GM15510 (cell line): ENCODE measurements around the gene CCNI2.

Experiments
- POLR2A ChIP-seq: IDR thresholded peaks from 3 replicates; pipeline ENCODE4 v1.6.1; 2011; ENCODE audit warnings: borderline replicate concordance; ENCODE audit not compliant: insufficient read length; ENCODE audit errors: extremely low read depth

CCNI2 gene

DNA sequence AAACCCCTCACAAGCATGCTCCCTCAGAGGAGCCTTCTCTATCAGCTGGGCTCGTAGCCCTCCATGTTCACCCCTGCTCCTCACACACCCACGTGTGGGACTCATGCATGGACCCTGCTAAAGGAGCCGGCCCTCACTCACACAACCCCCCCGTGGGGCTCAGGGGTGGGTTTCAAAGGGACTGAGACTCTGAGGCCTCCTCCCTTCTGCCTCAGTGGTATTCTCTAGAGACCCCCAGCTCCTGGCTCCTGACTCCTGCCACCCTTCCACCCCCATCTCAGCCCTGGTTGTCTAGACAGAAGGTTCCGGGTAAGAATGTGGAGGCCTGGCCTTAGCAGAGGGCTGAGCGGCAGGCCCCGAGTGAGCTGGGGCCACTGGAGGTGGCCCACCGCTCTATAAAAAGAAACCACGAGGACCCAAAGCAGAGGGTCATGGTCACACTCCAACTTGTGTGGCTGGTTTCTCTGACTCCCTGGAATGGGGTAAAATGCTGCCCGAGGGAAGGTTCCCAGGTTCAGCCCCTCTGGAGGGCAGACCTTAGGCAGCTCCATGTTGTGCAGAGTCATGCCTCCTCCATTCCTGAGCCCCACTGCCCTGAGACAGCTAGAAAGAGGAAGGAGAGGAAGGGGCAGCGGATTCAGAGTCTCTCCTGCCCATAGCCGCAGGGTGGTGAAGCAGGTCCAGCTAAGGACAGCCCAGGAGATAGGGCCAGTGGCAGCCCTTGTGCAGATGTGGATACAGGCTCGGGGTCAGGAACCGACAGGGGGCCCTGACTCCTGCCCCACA lies 19.0 kb downstream of the CCNI2 start:
- no peak for TF ChIP-seq POLR2A

DNA sequence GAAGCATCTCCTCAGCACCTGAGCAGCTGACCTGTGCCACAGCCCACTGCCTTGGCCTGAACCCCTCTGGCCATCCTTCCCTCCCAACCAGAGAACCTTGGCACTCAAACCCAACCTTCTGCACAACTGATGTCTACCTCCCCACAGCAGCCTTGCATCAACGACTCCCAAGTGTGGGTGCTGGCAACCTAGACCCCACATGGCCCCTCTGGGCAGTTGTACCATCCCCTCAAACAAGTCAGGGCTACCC lies 19.5 kb downstream of the CCNI2 start:
- TF ChIP-seq POLR2A: no peak

DNA sequence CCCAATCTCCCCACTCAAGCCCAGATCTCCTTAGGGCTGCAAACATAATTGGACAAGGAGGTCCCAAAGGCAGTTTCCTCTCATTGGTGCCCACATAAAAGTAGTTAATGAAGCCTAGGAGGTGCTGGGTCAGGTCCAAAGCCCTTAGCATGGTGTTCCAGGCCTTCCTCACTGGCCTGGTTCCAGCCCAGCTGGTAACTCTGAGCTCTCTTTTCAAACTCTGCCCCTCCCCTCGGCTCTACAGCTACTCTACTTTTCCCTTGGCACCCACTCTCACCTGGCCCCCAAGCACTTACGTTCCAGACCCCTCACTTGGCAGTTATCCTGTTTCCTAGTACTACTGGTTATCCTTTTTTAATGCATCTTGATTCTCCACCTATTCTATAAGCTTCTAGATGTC lies 19.9 kb downstream of the CCNI2 start:
- no peak for TF ChIP-seq POLR2A

DNA sequence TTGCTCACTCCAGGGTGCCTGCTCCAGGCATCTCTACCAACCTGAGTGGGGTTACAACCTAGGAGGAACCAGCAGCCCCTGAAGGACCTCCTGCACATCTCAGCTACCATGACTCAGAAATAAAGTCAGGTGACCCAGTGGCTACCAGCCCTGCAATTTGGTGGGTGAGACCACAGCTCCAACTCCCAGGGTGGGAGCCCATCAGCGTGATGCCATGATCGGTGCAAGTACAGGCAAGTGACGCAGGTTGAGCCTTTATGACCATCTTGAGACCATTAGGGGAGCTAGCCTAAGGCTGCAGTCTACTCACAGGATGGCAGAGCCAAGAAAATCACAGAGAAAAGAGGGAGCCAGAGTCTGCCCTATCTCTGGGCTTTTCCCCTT lies 21.3 kb downstream of the CCNI2 start:
- no peak for TF ChIP-seq POLR2A

DNA sequence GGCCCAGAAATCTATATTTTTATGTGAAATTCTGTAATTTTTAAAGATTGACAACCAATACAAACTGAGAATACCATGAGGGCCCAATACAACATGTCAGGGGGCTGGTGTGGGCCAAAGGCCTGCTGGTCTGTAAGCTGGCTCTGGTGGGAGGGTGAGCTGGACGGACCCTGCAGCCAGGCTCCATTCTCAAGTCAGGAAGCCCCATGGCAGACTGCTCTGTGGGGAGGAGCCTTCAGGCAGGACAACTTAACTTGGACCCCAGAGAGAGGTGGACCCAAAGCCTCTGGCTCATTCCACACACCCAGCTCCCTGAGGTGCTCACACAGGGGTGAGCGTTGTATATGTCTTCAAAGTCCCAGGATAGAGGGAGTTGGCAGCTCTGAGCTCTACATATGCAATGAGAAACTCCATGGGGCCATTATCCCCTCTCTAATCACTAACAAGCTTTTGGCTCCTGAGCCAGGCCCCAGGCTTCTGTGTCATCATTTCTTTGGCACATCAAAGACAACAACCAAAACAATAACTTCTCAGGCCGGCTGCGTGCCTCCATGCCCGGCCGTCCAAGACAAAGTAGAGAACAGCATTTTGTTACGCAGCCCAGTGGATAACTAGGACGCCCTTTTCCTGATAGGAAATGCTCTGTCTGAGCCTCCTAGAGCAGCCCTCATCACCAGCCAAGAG lies 23.4 kb downstream of the CCNI2 start:
- no peak for TF ChIP-seq POLR2A

DNA sequence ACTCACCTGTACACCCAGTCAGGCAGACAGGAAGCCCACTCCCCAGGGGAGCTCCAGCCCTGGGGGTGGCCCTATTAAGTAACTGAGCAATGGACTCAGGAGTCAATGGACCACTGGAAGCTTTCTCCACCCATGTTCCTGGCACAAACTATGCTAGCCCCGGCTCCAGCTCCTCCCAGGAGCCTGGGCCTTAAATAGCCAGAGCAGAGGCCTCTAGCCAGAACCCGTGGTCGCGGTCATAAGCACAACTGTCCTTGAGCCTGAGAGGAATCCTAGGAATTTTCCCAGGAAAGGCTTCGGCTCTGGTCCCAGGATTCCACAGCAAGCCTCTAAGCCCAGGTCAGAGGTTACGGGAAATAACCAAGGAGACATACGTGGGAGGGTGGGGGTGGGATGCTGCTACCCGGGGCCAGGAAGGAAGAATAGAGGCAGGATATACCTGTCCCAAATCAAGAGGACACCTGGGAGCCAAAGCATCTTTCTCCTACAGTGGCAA lies 24.3 kb downstream of the CCNI2 start:
- no peak for TF ChIP-seq POLR2A

DNA sequence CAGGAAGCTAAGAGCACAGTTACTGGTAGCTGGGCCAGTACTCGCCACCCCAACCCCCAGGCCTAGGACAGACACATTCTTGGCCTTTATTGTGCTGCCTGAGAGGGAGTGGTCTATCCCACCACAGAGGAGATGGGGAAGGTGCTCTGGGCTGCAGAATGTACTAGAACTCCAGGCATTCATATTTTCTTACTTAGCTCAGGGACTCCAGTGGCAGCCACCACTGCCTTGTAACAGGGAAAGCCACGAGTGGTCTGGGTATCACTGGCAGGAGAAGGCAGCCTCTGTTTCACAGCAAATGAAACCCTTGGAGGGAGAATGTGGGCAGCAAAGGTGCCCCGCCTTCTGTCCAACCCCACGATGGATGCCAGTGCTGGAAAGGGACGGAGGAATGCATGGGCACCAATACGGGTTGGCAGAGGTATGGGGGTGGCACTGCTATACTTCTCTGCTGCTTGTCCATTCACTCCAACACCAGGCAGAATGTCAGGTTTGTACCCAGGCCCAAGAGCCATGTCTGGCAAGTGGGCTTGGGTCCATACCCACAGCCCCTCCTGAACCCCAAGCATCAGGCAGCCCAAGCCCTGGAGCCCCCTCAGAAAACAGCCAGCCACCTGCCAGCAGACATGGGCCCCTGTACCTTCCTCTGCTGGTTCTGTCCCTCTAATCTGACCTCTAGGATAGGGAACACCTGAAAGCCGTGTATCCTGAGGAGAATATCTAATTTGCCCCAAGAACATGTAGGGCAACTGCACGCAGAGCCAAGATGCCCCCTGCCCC lies 25.3 kb downstream of the CCNI2 start:
- no peak for TF ChIP-seq POLR2A

DNA sequence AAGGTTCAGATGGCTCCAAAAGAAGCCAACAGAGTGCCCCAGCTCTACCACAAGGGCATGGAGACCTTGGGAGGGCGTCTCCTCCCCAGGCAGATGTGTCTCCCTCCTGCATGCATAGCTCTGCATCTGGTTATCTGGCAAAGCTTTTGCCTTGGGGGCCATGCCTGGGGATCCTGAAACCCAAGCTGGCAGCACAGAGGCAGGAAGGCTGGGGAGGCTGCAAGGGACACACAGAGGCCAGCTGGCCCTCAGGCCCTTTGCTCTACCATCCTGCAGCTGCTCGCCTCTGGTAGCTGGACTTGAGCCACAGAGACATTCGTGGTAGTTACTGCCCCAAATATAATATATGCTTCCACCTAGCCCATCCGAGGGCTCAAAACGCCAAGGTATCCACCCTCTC lies 25.9 kb downstream of the CCNI2 start:
- no peak for TF ChIP-seq POLR2A

DNA sequence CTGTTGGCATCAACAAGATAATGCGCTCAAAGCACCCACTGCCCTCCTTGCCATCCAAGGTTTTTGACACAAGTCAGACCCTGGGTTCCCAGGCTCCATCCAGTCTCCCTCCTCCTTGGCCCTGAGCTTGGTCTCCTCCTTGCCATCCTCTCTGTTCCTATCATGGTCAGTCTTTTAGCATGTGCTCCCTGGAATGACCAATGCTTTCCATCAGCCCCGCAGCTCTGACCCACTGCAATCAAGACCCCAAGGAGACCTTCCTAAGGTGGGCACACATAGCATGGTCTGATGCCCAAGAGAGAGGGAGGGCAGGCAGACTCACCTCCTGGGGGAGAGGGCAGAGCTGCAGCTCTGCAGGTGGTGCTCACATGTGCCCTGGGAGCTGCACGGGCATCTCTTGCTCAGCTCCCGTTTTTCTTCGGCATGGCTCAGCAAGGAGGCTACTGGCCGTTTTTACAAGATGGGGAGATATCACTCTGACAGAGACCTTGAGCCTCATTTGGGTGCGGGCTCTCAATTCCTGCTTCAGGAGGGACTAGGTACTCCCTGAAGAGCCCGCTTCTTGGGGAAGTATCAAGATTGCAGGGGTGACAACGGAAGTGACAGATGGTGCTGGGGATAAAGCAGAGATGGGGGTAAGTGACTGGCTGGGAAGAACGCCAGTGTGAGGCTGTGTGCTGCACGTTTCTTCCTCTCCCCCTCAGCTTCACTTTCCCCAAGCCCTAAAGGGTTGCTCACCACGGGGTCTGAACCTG lies 26.6 kb downstream of the CCNI2 start:
- TF ChIP-seq POLR2A: no peak

DNA sequence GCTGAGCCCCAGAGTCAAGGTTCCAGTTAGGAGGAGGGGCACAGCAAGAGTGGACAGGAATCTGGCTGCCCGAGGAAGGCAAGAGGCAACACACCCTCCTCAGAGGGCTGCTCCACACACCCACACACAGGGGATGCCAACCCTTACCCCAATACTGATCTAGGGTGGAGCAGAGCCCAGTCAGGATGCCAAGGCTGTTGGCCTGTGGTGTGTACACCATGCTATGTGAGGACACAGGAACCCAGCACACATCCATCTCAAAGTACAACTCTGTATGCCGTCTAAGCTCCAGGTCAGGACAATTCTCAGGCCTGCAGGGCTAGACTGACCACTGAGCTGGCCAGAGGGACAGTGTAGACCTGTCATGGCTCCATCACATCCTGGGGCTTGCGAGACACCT lies 27.2 kb downstream of the CCNI2 start:
- no peak for TF ChIP-seq POLR2A

DNA sequence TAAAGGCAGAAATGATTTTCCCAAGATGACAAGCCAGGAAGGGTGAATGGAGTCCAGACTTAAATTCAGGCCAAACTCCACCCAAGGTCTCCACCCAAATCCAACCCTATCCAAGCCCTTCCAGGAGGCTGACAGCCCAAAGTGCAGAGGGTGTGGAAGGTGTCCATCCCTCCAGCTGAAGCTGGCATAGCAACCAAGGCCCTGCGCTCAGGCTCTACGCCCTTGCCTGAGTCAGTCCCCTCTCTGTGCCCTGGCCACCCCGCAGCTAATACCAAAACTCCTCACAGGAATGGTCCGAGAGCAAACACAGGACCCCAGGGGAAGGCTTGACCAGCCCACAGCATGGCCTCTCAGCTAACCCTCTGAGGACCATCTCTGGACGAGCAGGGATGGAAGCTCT lies 27.7 kb downstream of the CCNI2 start:
- TF ChIP-seq POLR2A: no peak

DNA sequence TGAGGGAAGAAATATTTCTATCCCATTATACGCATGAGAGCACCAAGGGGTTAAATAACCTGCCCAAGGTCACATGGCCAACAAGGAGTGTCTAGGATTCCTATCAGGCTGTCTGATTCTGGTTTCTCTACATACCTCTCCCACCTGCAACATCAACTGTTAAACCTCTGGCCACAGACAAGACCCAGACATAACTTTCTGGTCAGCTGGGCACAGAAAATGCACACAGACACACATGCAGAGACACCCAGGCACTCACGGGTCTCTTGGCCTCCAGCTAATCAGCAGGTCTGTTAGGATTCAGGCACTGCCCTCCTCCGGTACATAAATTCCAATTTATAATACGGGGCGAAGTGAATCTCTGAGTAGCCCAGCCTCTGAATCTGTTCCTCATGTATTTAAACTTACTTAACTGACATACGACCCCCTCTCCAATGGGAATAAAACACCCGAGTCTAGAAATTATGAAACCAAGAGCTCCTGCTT lies 28.3 kb downstream of the CCNI2 start:
- TF ChIP-seq POLR2A: no peak

DNA sequence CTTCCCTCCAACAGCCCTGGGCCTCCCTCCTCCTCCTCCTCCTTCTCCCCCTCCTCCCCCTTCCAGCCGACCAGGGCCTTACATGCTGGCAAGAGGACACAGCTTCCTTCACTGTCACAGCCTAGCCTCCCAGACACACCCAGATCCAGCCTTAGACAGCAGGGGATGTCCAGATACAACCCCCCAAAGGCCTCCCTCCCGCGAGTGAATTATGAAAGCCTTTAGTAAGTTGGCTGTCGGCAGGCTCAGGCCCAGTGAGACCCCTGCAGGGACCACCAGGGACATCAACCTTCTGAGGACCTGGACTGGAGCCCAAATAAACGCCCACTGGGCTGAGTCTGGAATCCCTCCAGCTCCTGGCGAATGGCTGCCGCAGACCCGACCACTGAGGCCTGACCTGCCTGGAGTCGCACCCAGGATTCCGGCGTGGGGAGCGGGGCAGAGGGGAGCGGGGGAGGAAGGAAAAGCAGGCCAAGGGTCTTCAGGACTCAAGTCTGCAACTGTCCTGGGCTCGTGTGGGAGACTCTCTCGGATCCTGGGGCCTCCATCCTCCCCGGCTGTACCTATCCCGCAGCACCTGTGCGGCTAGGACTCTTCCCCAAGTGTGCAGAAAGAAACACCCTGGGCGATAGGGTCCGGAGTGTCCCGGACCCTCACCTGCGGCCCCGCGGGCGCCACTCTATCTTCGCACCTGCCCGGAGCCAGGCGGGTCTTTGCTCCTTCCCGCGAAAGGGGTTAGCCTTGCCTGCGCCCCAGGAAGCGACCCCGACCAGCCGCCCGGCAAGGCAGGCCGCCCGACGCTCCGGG lies 29.1 kb downstream of the CCNI2 start:
- no peak for TF ChIP-seq POLR2A

DNA sequence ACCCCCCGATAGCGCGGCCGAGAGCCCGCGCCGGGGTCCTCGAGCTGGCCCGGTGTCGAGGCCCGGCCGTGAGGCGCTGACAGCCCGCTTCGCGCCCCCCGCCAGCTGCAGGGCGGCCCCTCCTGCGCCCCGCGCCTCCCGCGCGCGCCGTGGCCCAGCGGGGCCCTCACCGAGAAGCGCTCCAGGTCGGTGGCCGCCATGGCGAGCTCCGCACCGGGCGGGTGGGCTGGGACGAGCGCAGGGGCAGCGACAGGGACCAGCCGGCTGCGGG lies 29.6 kb downstream of the CCNI2 start:
- TF ChIP-seq POLR2A: no peak
